ENCODE measurements around the gene SERTAD4.

DNA sequence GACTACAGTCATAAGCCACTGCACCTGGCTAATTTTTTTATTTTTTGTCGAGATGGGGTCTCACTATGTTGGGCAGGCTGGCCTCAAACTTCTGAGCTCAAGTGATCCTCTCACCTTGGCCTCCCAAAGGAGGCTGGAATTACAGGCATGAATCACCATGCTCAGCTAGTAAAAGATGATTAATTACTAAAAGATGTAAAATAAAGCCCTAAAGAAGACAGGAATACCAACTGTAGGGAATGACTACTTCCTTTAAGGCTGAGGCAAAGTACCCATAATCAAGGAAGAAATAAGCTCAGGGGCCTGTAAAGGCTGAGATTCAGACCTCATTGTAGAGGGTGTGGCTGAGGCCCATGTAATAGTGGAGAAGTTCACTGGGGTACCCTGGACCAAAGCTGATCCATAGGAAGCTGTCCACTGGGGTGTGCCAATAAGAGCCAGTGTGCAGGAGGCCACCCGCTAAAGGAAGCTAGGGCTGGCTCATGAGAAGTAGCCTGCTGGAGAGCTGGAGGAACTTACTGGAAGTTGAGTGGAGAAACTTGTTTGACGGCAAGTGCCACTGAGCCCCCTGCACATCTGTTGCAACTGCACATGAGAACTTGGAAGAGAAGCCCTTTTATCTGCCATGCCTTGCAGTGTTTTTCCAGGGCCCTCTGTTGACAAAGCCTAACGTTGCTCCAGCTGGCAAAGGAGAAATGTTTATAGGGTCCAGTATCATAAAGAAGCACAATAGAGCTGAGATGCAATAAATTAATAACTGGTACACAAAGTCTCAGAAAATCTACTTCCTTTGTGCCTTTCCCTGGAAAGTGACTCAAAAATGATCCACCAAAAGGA is 17.8 kb upstream of the SERTAD4 start:
- TF ChIP-seq, protein P1, sequence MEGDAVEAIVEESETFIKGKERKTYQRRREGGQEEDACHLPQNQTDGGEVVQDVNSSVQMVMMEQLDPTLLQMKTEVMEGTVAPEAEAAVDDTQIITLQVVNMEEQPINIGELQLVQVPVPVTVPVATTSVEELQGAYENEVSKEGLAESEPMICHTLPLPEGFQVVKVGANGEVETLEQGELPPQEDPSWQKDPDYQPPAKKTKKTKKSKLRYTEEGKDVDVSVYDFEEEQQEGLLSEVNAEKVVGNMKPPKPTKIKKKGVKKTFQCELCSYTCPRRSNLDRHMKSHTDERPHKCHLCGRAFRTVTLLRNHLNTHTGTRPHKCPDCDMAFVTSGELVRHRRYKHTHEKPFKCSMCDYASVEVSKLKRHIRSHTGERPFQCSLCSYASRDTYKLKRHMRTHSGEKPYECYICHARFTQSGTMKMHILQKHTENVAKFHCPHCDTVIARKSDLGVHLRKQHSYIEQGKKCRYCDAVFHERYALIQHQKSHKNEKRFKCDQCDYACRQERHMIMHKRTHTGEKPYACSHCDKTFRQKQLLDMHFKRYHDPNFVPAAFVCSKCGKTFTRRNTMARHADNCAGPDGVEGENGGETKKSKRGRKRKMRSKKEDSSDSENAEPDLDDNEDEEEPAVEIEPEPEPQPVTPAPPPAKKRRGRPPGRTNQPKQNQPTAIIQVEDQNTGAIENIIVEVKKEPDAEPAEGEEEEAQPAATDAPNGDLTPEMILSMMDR (IDR thresholded peaks at IDR 0.05), result no peak
- TF ChIP-seq POLR2A (IDR thresholded peaks at IDR 0.05), result no peak
